GF-D8 (cell line): ENCODE measurements around the gene HES1.
A peak's percentile ranks its signal among the peaks of the same experiment; 100 is the strongest.
"Not testable (repeated sequence)": the region's sequence is repeated elsewhere in the genome, so short reads cannot be mapped to it uniquely, and the experiment has no call there.

Source experiments
- DNase-seq: peaks from one replicate; lab custom pipeline; 2025; lab: John Stamatoyannopoulos, UW

HES1 gene, protein sequence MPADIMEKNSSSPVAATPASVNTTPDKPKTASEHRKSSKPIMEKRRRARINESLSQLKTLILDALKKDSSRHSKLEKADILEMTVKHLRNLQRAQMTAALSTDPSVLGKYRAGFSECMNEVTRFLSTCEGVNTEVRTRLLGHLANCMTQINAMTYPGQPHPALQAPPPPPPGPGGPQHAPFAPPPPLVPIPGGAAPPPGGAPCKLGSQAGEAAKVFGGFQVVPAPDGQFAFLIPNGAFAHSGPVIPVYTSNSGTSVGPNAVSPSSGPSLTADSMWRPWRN

DNA sequence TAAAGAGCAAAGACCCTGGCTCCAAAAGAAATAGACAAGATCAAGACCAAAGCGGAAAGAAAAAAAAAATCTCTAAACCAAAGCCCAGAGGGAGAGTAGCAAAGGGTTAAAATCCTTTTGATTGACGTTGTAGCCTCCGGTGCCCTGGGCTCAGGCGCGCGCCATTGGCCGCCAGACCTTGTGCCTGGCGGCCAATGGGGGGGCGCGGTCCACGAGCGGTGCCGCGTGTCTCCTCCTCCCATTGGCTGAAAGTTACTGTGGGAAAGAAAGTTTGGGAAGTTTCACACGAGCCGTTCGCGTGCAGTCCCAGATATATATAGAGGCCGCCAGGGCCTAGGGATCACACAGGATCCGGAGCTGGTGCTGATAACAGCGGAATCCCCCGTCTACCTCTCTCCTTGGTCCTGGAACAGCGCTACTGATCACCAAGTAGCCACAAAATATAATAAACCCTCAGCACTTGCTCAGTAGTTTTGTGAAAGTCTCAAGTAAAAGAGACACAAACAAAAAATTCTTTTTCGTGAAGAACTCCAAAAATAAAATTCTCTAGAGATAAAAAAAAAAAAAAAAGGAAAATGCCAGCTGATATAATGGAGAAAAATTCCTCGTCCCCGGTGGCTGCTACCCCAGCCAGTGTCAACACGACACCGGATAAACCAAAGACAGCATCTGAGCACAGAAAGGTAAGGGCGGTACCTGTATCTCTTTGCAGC is at the start of gene HES1:
Gene HES1, plus strand, starts transcription at position 343 of the 713 bp plus-strand sequence. Its CDS starts 233 bp downstream, at position 576.
- DNase-seq = peak; percentile 62

DNA sequence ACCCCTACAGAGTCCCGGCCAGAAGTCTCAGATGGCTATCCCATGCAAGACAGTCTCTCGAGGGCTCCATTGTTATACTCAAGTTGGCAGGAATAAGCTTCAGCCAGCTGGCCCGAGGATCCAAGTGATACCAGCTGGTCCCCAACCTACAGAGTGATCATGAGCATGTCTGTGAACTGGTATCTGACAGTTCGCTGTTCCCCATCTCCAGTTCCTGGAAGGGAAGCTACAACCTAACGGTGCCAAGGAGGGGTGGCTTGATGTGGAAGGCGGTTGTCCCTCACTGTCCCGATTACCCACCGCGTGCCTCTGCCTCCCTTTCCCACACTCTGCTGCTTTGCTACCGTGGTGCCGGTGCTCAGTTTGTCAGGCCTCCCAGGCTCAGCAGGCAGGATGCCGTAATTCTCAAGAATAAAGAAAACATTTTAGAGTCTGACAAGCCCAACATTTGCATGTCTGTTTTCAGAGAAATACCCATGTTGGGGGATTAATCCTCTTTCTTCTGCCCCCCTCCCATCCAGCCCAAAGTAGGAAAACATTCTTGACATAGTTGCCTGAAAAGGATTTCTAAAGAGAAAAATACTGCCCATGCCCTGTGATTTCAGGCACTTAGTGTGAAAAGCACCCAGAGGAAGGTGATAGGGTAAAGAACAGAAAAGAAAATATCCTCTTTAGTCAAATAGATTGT is 49.4 kb upstream of the HES1 start:
- DNase-seq = no peak

- no peak for DNase-seq
Measured at GRCh38 chr3:194087280-194087679, 48.7 kb upstream of the HES1 start.

DNA sequence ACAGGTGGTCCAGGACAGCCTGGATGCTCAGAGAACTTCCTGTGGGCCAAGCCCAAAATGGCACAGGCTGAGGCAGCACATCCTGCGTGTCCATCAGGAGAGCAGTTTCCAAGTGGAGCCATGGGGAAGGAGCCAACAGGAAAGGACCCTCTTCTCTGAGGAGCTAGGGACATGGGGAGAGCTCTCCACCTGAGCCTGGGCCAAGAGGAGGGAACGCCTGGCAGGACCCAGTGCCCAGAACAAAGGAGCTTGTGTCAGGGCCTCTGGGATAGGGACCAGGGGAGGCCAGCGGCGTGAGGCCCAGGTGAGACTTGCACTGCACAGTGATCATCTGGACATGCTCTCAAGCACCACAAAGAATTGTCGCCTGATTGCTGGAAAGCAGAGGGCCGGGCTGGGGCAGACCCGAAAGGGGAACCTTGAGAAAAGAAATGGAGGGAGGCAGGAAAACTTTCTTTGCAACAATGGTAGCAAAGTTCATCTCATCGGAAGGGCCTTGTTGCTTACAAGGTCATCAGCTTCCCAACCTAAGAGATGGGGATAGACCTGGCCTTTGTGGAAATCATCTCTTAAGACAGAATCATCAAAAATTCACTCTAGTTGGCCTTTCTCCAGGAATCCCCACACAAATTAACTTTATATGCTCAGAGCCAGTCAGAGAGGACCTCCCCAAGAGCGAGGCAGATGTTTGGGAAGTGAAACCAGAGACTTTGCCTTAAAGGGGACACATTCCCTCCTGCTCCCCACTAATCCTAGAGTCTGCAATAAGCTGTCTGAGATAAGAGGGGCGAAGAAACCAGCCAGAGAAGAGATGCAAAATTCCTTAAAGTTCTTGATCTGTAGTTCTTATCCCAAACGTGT is 47.7 kb upstream of the HES1 start:
- no peak for DNase-seq

GRCh38 chr3:194089357-194090177 is 46.4 kb upstream of the HES1 start:
- peak; percentile 78 for DNase-seq

GRCh38 chr3:194090178-194090555 is 45.8 kb upstream of the HES1 start:
- DNase-seq = not testable (repeated sequence)

GRCh38 chr3:194090716-194091115 is 45.2 kb upstream of the HES1 start:
- DNase-seq = no peak

DNA sequence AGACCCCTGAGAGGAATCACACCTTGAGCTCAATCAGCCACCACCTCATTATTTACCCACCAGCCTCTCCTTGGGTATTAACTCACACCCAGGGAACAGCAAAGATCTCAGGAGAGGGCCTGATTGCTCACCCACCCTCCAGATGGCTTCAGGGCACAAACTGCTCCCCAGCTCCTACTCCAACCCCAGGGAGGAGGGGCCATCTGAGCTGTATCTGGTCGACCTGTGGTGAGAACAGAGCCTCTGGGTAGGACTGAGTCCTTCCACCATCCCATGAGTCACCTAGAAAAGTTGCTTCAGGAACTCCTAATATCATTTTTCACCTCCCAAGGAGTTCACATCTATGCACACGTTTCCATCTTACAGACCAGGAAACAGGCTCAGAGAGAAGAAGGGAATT is 44.8 kb upstream of the HES1 start:
- no peak for DNase-seq

GRCh38 chr3:194091897-194092296 is 44.1 kb upstream of the HES1 start:
- DNase-seq = not testable (repeated sequence)

DNA sequence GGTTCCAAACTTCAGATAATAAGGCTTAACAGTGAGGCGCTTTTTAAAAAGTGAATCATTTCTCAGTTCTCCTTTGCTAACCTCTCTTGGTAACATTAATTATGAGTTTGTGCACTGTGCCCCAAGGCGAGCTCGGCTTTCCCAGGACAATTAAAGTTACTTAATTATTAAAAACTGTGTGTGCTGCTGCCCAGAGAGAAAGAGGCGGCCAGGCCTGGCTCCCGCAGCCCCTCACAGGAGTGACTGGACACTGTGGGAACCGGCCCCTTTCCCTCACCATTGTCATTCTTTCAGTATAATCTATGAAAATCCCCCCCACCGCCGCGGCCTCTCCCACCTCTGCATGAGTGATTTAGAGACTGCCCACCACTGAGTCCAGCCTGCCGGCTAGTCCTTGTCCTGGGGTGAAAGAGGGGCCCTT is 43.1 kb upstream of the HES1 start:
- DNase-seq = no peak

- no peak for DNase-seq
Measured at GRCh38 chr3:194093842-194094241, 42.1 kb upstream of the HES1 start.

- DNase-seq = peak; percentile 74
Measured at GRCh38 chr3:194095464-194095863, 40.5 kb upstream of the HES1 start.

DNA sequence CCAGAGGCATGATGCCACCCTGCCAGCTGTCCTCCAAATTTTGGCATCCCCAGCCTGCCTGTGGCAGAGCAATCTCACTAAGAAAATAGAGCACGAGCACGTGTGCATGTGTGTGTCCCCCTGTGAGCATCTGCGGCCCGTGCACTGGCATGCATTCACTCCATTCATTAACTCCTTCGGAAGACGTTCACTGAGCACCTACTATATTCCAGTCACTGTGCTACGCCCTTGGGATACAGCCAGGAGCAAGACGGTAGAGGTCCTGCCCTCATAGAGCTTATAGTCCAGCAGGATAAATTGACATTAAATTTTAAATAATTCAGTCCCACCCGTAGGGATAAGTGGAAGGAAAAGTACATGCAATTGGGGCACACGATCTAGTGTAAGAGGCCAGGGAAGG is 40.0 kb upstream of the HES1 start:
- no peak for DNase-seq

- no peak for DNase-seq
Measured at GRCh38 chr3:194097141-194097882, 38.6 kb upstream of the HES1 start.

DNA sequence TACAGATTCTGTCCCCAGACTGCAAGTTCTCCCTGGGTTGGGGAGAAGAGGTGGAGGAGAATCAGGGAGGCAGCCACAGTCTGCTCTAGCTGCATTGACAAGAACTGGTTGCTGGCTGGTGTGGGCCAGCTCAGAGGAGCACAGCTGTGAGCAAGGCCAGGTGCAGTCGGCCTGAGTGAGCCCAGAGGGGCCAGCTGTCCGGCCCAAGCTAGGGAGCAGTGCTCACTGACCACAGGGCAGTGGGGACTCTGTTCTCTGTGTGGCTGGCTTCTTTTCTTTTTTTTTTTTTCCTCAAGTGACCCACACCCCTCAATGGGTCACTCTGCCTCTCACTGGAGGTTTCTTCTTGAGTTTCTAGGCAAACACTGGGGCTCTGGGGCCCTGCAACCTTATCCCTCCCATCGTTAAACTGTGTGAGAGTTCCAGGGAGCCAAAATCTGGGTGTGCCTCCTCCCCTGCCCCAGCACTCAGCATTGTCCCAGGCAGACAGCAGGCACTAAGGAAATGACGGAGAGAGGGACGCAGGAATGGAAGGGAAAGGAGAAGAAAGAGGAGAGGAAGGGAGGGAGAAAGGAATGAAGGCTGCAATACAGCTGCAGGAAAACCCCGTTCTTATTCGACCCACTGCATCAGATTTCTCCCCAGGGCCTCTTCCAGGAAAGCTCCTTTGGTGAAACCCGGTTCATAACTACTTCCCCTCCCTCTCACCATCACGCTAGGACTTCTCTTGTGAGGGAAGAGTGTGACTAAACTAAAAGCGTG is 37.7 kb upstream of the HES1 start:
- DNase-seq = peak; percentile 14

DNA sequence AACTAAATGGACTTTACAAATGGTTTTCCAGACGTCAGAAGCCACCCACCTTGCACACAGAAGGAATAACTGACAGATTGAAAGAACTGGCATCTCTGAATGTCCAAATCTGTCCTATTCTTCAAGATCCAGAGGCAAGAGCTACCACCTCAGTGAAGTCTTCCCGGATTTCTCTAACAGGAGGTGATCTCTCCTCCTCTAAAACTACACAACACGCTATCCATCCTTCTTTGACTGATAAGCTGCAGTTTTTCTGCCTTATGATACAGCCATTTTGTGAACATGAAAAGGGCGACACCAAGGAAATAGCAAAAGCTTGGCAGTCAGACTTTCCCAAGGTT is 37.1 kb upstream of the HES1 start:
- DNase-seq = no peak

DNA sequence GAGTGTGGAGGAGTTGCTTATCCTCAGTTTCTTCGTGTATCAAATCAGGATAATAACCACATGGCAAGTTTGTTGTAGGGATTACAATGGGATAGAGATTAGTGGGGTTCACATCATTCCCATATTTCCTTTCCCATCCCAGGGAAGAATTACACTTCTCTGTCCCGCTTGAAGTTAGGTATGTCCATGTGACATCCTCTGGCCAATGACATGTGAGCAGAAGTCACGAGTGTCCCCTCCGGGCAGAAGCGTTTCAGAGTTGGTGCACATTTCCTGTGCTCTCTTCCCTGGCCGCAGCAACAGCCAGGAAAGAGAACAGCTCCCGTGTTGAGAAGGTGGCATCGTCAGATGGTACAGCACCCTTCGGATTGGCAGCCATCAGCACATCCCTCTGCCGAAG is 36.7 kb upstream of the HES1 start:
- no peak for DNase-seq

GRCh38 chr3:194100856-194101390 is 35.0 kb upstream of the HES1 start:
- no peak for DNase-seq

GRCh38 chr3:194101592-194102432 is 34.1 kb upstream of the HES1 start:
- no peak for DNase-seq
